ENCODE data around the gene GAL3ST2.

Gene GAL3ST2

GRCh38 chr2:241851325-241852115 is 74.9 kb downstream of the GAL3ST2 start:
- Histone ChIP-seq H3K36me3 (ENCODE audit: control insufficient read depth, low read length) (no peaks in the 10 kb centered on the region), H3K27me3 (ENCODE audit: control insufficient read depth, low read length) (no peaks in the 10 kb centered on the region), H3K4me3 (ENCODE audit: low read length) (no peak overlapping the region), H3K27ac (ENCODE audit: low read depth, low read length) (no peak overlapping the region), H3K4me1 (ENCODE audit: control insufficient read depth, low read length) (no peaks in the 10 kb centered on the region), H3K9me3 (ENCODE audit: control insufficient read depth, insufficient read depth, low read length) (no peaks in the 10 kb centered on the region), H3K4me2 (ENCODE audit: low read length) (no peak overlapping the region), H3K79me2 (ENCODE audit: control insufficient read depth, low read length) (no peaks in the 10 kb centered on the region), H4K20me1 (ENCODE audit: control insufficient read depth, insufficient read depth, low read depth, low read length) (no peaks in the 10 kb centered on the region), H3K9me2 (replicated peaks; ENCODE audit: control insufficient read depth, low read length) (no peaks in the 10 kb centered on the region), H3F3A (ENCODE audit: control insufficient read depth, insufficient read depth) (no peaks in the 10 kb centered on the region)
- TF ChIP-seq EZH2phosphoT487 (IDR thresholded peaks at IDR 0.05; ENCODE audit: borderline replicate concordance, low read length) (no peak), CTCF (IDR thresholded peaks at IDR 0.05; ENCODE audit: low read depth, low read length, poor library complexity, severe bottlenecking) (no peak)

GRCh38 chr2:241852116-241852980 is 75.7 kb downstream of the GAL3ST2 start:
- no peak overlapping the region for H3K4me2 ChIP-seq (ENCODE audit: low read length)
- H3K9me3 ChIP-seq (ENCODE audit: control insufficient read depth, insufficient read depth, low read length), result no peaks in the 10 kb centered on the region
- no peaks in the 10 kb centered on the region for H3K4me1 ChIP-seq (ENCODE audit: control insufficient read depth, low read length)
- no peak overlapping the region for H3K27ac ChIP-seq (ENCODE audit: low read depth, low read length)
- H3F3A ChIP-seq (ENCODE audit: control insufficient read depth, insufficient read depth), result no peaks in the 10 kb centered on the region
- no peaks in the 10 kb centered on the region for H3K9me2 ChIP-seq (replicated peaks; ENCODE audit: control insufficient read depth, low read length)
- no peaks in the 10 kb centered on the region for H3K36me3 ChIP-seq (ENCODE audit: control insufficient read depth, low read length)
- no peaks in the 10 kb centered on the region for H4K20me1 ChIP-seq (ENCODE audit: control insufficient read depth, insufficient read depth, low read depth, low read length)
- H3K79me2 ChIP-seq (ENCODE audit: control insufficient read depth, low read length), result no peaks in the 10 kb centered on the region
- TF ChIP-seq CTCF (IDR thresholded peaks at IDR 0.05; ENCODE audit: low read depth, low read length, poor library complexity, severe bottlenecking), result no peak
- no peak for TF ChIP-seq EZH2phosphoT487 (IDR thresholded peaks at IDR 0.05; ENCODE audit: borderline replicate concordance, low read length)
- H3K27me3 ChIP-seq (ENCODE audit: control insufficient read depth, low read length), result no peaks in the 10 kb centered on the region
- no peak overlapping the region for H3K4me3 ChIP-seq (ENCODE audit: low read length)

- no peaks in the 10 kb centered on the region for H3K9me3 ChIP-seq (ENCODE audit: control insufficient read depth, insufficient read depth, low read length)
- H3K36me3 ChIP-seq (ENCODE audit: control insufficient read depth, low read length), result no peaks in the 10 kb centered on the region
- TF ChIP-seq EZH2phosphoT487 (IDR thresholded peaks at IDR 0.05; ENCODE audit: borderline replicate concordance, low read length) (no peak), CTCF (IDR thresholded peaks at IDR 0.05; ENCODE audit: low read depth, low read length, poor library complexity, severe bottlenecking) (no peak)
- H4K20me1 ChIP-seq (ENCODE audit: control insufficient read depth, insufficient read depth, low read depth, low read length), result no peaks in the 10 kb centered on the region
- no peaks in the 10 kb centered on the region for H3K4me1 ChIP-seq (ENCODE audit: control insufficient read depth, low read length)
- H3F3A ChIP-seq (ENCODE audit: control insufficient read depth, insufficient read depth), result no peaks in the 10 kb centered on the region
- H3K9me2 ChIP-seq (replicated peaks; ENCODE audit: control insufficient read depth, low read length), result no peaks in the 10 kb centered on the region
- H3K27me3 ChIP-seq (ENCODE audit: control insufficient read depth, low read length), result no peaks in the 10 kb centered on the region
- H3K79me2 ChIP-seq (ENCODE audit: control insufficient read depth, low read length), result no peaks in the 10 kb centered on the region
- H3K4me2 ChIP-seq (ENCODE audit: low read length), result no peak overlapping the region
- no peak overlapping the region for H3K27ac ChIP-seq (ENCODE audit: low read depth, low read length)
- H3K4me3 ChIP-seq (ENCODE audit: low read length), result no peak overlapping the region
Measured at GRCh38 chr2:241852981-241853631, 76.5 kb downstream of the GAL3ST2 start.

All from DOHH2 (cell line).